Panc1 (cell line): ENCODE data around the gene AGAP1.

Source experiments
- CTCF ChIP-seq: fragments of 450-650 bp; IDR thresholded peaks from 2 replicates; pipeline ENCODE4 v1.5.1; 2017; ENCODE audit warnings: mild to moderate bottlenecking
- POLR2AphosphoS5 ChIP-seq: IDR thresholded peaks from 2 replicates; pipeline ENCODE4 v1.6.1; 2012; ENCODE audit warnings: mild to moderate bottlenecking, low read depth, low read length, moderate library complexity
- SIN3A ChIP-seq: IDR thresholded peaks from 2 replicates; pipeline ENCODE4 v1.6.1; 2012; ENCODE audit warnings: low read depth, mild to moderate bottlenecking, low read length, moderate library complexity, borderline replicate concordance; ENCODE audit not compliant: insufficient read depth
- TF ChIP-seq, protein P1 (sequence below), 2 experiments: IDR thresholded peaks; 2 replicates each; pipeline ENCODE4 v1.6.1; 2011 to 2012; ENCODE audit warnings: low read depth in 2 of 2, control low read depth in 1 of 2, low read length in 1 of 2, mild to moderate bottlenecking in 1 of 2, moderate library complexity in 1 of 2; ENCODE audit not compliant: insufficient read depth in 1 of 2

- no peak for TF ChIP-seq CTCF
- TF ChIP-seq POLR2AphosphoS5, result no peak
- TF ChIP-seq, protein P1, sequence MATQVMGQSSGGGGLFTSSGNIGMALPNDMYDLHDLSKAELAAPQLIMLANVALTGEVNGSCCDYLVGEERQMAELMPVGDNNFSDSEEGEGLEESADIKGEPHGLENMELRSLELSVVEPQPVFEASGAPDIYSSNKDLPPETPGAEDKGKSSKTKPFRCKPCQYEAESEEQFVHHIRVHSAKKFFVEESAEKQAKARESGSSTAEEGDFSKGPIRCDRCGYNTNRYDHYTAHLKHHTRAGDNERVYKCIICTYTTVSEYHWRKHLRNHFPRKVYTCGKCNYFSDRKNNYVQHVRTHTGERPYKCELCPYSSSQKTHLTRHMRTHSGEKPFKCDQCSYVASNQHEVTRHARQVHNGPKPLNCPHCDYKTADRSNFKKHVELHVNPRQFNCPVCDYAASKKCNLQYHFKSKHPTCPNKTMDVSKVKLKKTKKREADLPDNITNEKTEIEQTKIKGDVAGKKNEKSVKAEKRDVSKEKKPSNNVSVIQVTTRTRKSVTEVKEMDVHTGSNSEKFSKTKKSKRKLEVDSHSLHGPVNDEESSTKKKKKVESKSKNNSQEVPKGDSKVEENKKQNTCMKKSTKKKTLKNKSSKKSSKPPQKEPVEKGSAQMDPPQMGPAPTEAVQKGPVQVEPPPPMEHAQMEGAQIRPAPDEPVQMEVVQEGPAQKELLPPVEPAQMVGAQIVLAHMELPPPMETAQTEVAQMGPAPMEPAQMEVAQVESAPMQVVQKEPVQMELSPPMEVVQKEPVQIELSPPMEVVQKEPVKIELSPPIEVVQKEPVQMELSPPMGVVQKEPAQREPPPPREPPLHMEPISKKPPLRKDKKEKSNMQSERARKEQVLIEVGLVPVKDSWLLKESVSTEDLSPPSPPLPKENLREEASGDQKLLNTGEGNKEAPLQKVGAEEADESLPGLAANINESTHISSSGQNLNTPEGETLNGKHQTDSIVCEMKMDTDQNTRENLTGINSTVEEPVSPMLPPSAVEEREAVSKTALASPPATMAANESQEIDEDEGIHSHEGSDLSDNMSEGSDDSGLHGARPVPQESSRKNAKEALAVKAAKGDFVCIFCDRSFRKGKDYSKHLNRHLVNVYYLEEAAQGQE (IDR thresholded peaks at IDR 0.05; ENCODE audit: insufficient read depth in 1 of 2, low read depth in 2 of 2, low read length in 1 of 2), result no peak
- no peak for TF ChIP-seq SIN3A
These were observed 166.7 kb downstream of the AGAP1 start for GRCh38 chr2:235660484-235661082.
